ENCODE results near the gene FAM111B. TPM values are rescaled to one million over a fixed set of nuclear protein-coding genes. Genes with fewer than 3 reads are reported as not detected.
A peak's percentile ranks its signal among the peaks of the same experiment; 100 is the strongest.

Gene FAM111B
- polyA plus RNA-seq, 1 donor: 20.3 TPM

DNA sequence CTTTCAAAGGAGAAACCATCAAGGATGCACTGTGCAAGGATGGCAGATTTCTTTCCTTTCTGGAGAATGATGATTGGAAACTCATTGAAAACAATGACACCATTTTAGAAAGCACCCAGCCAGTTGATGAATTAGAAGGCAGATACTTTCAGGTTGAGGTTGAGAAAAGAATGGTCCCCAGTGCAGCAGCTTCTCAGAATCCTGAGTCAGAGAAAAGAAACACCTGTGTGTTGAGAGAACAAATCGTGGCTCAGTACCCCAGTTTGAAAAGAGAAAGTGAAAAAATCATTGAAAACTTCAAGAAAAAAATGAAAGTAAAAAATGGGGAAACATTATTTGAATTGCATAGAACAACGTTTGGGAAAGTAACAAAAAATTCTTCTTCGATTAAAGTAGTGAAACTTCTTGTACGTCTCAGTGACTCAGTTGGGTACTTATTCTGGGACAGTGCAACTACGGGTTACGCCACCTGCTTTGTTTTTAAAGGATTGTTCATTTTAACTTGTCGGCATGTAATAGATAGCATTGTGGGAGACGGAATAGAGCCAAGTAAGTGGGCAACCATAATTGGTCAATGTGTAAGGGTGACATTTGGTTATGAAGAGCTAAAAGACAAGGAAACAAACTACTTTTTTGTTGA lies 45.4 kb downstream of the FAM111B start:
- no peak for DNase-seq

DNA sequence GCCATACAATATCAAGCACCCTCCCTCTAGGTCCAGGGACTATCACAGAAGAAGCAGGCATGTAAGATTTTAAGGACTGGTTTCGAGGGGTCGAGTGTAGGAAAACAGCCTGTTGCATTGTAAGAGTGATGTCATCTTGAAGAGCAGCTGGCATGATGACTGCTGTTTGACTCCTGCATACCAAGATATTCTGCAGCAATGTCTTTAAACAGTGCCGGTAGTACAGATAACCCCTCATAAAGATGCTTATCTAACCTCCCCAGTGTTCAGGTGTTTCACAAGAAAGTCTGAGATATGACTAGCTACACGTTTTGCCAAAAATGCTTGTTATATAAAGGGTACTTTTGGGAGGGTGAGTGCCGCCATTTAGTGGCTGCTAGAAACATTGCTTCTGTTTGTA lies 47.6 kb downstream of the FAM111B start:
- no peak for DNase-seq

DNA sequence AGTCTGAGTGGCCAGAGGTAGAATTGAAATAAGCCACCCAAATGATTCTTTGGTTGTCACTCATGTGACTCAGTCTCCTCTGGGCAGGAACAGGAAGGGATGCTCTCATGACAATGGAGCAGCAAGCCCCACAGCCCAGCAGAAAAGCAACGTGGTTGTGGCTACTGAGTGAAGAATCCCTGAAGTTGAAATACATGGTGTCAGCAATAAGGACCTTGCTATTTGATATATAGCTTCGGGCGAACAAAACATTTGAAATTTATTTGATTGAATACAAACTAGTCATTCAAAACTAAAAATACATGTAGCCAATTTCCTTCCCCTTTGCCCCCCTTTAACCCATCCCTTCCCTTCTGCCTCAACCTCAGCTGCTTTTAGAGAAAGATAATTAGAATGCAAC lies 50.4 kb downstream of the FAM111B start:
- DNase-seq: no peak

DNA sequence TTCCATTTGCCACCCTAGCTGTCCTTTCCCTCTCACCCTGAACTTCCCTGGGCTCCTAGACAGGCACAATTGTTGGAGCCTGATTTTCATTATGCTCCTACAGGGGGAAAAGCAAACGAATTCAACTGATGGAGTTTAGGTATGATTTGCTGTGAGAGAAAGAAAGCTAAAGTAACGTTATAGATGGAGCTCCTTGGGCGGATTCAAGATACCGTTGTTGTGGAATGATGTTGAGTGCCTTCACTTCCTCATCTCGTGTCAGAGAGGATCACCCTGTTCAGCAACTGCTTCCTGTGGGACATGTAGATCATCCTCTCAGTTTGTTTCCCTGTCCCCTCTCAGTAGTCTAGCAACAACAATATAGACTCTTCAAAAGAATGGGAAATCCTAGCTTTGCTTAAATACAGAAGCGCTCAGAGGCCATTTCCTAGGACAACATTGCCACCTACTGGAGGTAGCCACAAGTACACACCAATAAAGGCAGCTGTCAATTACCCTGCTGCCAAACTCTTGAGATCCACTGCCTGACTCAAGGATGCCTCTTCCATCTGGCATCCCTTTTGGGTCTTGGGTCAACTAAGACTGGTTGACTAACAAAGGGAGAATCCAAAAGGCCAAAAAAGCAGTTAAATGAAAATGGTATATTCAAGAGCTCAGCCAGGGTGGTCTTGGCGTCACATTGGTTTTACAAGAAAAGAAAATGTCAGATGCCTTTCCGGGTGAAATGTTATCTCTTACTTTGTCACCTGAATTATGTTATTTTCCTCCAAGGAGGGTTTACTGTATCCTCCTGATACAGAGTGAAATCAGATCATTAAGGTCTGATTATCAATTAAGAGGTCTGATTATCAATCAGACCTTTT lies 51.4 kb downstream of the FAM111B start:
- peak; percentile 79 for DNase-seq

DNA sequence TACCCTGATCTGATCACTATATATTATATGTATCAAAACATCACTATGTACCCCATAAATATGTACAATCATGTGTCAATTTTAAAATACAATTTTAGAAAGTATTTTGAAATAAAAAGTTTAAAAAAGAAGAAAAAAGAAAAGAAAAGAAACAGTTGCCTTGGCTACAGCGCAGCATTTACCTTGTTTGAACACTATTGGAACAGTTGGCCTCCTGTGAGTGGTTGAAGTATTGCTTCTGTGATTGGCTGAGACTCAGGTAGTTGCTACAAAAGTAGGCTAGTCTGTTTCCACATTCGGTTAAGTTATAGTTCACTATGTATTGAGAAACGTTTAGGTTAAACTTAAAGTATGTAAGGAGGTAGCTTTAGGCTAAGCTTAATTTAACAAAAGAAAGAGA lies 57.0 kb downstream of the FAM111B start:
- no peak for DNase-seq

DNA sequence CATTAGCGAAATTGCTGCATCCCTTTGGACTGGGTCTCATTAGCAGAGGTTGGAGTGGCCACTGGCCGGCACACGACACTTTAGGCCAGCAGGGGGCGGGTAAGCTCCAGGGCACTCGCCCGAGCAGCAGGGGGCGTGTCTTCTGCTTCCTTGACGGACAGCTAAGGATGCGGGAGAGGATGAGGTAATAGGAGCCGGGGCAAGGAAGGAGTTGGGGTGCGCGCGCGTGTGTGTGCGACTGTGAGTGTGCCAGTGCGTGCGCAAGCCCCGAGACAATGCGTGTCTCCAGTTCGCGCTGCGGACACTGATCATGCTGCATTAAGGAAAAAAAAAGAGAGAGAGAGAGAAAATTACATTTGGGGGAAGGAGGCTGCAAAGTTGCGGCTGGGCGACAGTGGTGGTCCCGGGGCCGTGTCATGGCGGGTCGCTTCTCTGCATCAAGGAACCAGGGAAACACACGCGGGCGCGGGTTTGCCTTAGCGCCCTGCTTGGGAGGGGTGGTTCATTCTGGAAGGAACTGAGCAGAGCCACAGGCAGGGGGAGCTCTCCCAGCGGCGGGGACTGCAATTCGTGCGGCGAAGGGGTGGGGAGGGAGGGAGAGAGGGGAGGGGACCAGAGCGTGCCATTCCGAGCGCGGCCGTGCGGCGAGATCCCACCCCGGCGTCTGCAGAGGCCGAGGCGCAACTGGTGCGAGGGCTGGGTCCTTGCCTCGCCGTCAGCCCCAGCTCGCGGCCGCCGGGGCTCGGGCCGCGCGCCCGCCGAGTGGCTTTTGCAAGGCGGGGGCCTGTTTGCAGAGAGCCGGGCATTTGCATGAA lies 64.7 kb downstream of the FAM111B start, which contains the start of gene DTX4:
Gene DTX4 (plus strand): TSS at position 625 of the 815 bp plus-strand sequence. CDS start 464 bp downstream, outside the sequence.
- peak; percentile 89 for DNase-seq

DNA sequence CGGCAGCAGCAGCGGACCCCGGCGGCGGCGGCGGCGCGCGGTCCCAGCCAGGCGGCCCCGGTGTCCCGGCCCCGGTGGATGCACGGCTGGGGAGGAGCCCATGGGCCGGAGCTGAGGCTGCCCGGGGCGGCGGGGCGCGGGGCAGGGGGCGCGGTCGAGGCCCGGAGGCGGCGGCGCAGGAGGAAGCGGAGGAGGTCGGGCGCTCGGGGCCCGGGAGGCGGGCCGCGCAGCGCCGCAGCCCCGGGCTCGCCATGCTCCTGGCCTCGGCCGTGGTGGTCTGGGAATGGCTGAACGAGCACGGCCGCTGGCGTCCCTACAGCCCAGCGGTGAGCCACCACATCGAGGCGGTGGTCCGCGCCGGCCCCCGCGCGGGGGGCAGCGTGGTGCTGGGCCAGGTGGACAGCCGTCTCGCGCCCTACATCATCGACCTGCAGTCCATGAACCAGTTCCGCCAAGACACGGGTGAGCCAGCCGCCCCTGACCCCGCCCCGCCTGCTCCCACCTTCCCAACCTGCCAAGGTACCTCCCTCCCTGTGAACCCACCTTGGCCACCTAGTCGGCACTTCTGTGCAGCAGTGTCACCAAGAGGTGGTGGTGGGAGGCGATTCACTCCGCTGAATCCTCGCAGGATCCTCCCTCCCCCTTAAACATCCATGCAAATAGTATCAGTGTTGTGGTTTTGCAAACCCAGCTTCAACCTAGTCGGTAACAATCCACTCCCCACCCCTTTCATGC lies 65.5 kb downstream of the FAM111B start:
- DNase-seq: no peak

DNA sequence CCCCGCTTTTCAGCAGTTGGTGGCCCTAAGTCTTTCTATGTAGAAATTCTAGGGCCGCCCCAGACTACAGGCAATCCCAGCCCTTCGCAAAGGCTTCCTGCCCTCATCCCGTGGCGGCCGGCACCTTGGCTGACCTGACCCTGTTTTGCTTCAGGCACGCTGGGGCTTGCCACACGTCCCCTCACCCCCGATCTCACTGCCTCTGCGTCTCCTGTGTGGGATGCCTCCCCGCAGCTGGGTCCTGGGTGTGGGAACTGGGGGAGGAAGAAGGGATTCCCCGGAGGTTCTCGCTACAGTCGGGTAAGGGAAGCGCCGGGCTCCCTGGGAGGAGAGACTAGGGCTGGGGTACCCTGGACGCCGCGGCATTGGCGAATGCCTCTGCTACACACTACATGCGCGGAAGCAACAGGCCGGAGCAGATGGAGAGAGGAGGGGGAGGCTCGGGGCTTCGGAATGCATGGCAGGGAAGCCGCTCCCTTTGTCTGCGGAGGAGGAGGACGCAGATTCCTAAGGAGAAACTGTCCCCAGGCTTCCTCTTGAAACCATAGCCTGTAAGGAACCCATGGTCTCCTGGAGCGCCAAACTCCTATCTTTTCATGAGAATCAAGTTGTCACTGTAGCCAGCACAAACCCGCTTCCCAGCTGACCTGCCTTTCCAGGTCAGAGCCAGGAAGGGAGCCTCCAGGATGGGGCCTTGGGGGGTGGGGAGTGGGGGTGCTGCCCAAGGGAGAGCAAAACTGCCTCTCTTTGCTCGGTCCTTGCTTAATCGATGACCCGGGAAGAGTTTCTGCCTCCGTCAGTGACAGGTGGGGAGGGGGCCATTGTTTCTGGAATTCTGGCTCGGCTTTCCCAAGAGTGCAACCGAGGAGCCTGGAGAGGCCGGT lies 66.3 kb downstream of the FAM111B start:
- DNase-seq: peak; percentile 62

DNA sequence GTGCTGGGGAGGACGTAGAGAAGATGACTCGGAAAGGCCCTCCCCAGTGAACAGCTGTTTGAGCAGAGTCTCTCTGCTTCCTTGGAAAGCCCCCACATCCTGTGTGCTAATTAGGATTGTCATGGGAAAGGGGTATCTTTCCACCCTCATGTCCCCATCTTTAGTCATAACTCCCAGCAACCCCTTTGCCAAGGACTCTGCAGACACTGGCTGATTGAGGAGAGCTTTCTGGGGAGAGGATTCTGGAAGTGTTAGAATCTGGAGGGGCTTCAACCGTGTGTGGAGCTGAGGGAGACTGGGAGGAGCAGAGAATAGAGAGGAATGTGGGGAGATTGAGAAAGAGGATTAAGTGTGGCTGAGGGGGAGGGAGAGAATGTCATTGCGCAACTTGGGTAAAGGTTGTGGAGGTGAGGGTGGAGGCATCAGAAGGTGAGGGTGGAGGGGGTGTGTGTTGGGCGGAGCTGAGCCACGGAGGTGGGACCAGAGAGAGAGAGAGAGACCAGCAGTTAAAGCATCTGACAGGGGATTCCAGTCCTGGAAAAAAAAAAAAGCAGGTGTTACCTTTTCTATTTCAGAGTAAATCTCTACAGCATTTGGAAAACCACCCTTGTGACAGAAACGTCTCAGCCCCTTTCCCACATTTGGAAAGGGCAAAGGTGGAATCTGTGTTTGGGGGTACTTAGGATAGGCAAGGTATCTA lies 67.1 kb downstream of the FAM111B start:
- DNase-seq: no peak

DNA sequence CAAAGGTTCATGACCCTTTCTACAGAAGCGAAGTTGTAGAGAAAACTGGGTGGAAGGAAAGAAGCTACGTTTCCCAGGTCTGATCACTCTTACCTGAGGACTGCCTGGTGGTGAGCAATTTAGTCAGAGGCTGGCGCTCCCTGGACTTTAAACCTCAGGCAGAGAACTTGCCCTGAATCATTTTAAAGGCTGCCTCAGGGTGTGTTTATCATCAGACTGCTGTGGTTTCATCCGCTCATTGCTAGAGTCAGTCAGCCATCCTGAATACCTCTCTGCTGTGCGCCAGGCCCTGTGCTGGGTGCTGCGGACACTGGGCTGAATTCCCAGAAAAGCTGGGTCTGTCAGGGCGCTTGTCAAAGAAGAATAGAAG lies 67.6 kb downstream of the FAM111B start:
- no peak for DNase-seq

DNA sequence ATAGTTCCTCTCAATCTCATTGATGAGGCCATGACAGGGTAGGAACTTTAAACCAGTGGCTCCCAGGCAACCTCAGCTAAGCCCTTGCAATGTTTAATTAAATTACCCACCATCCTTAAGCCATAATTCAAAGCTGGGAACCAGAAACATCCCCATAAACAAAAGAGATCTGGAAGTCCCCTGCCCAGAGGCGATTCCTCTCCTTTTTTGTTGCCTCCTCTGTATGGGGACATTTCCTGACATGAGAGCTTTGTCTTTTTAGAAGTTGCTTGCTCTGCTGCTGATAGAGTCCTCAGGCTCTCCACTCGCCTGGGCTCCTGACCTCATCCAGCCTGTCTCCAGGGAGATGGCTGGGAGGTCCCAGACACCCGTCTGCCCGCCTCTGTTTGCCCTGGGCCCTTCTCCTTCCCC lies 68.1 kb downstream of the FAM111B start:
- DNase-seq: no peak

DNA sequence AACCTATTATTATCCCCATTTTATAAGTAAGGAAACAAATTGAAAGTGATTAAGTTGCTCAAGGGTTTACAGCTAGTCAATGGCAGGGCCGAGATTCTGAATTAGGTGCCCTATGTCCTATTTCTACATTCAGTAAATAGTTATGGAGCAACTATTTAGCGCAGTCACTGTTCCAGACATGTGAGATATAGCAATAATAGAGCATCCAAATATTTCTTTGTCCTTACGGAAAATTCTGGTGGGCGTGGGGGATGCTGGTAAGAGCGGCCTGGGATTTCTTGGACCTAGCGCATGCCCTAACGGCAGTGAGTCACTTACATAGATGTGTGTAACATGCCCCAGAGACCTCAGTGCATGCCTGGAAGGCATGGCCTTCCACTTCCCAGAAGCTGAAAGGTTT lies 69.3 kb downstream of the FAM111B start:
- no peak for DNase-seq

Other genes with a start within 250 kb of the FAM111B start
- 196 TPM for gene GLYATL1, start 167.7 kb upstream of the FAM111B start, polyA plus RNA-seq (ENCODE audit: insufficient read length)
- gene GLYATL1B, start 20.9 kb upstream of the FAM111B start, polyA plus RNA-seq (ENCODE audit: insufficient read length): not detected
- 99.3 TPM for gene FAM111A, start 35.6 kb downstream of the FAM111B start, polyA plus RNA-seq (ENCODE audit: insufficient read length)
- 45.9 TPM for gene DTX4, start 64.9 kb downstream of the FAM111B start, polyA plus RNA-seq (ENCODE audit: insufficient read length)
- gene MPEG1, start 105.7 kb downstream of the FAM111B start, polyA plus RNA-seq (ENCODE audit: insufficient read length): 6.8 TPM

Measured in left kidney (tissue), 2 donors.